Omental fat pad (tissue), 4 donors: ENCODE results near the gene KRTAP10-6. TPM values are rescaled to one million over a fixed set of nuclear protein-coding genes. Genes with fewer than 3 reads are reported as not detected.
"Not testable (repeated sequence)": the region's sequence is repeated elsewhere in the genome, so short reads cannot be mapped to it uniquely, and the experiment has no call there.

Source experiments
- ATAC-seq: fragments of 150-250 bp; one replicate; pipeline ENCODE4 v1.9.1; 2016; ENCODE audit warnings: mild to moderate bottlenecking, moderate library complexity; ENCODE audit not compliant: low FRiP score
- DNase-seq: peaks from one replicate; pipeline ENCODE4 v3.0.0-alpha.2; 2019; ENCODE audit warnings: low spot score
- total RNA-seq, 4 donors: library from RNA; depleted of rRNA; stranded (reverse); fragments of >200 nt; gene quantifications; one replicate each; pipeline ENCODE4 v1.1.0, GENCODE V29; 2016
- TF ChIP-seq, protein P1 (sequence below), 3 donors: fragments of 450-650 bp; IDR thresholded peaks; one replicate each; pipeline ENCODE4 v1.5.1; 2016 to 2017; ENCODE audit warnings: antibody characterized with exemption in 3 of 3, mild to moderate bottlenecking in 3 of 3, moderate library complexity in 2 of 3

The KRTAP10-6 gene
- total RNA-seq, 4 donors from 2014 or later: not detected

DNA sequence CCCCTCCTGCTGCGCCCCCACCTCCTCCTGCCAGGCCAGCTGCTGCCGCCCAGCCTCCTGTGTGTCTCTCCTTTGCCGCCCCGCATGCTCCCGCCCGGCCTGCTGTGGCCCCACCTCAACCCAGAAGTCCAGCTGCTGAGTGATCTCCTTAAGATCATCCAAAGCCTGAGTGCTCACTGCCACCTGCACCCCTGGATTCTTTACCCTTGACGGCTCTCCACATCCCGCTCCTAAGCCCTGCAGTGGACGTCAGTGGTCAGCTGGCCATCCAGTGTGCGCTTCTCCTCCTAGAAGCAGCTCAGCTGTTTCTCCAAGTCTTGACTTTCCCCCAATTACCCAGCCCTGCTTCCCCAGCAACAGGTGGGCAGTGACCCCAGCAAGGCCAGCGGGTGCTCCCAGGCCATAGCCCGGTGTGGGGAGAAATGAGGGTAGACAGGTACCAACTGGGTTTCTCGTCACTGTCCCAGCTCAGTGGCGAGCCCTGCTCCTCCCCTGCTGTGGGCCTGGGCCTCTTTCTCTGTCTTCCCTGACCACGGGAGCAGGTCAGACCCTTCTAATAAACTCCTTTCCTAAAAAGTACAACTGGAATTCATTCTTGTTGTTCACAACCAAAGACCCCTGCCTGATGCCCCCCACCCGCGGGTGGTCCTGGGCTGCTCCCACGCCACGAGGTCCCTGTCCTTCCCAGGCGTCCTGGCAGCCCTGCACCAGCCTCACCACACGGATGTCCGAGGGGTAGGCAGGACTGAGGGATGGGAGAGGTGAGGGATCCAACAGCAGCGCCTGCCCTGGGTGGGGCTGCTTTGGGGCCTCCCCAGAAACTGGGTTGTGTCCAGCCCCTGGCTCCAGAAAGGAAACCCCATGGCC is 9.5 kb upstream of the KRTAP10-6 start:
- DNase-seq: no peak
- ATAC-seq: no peak
- TF ChIP-seq, protein P1, sequence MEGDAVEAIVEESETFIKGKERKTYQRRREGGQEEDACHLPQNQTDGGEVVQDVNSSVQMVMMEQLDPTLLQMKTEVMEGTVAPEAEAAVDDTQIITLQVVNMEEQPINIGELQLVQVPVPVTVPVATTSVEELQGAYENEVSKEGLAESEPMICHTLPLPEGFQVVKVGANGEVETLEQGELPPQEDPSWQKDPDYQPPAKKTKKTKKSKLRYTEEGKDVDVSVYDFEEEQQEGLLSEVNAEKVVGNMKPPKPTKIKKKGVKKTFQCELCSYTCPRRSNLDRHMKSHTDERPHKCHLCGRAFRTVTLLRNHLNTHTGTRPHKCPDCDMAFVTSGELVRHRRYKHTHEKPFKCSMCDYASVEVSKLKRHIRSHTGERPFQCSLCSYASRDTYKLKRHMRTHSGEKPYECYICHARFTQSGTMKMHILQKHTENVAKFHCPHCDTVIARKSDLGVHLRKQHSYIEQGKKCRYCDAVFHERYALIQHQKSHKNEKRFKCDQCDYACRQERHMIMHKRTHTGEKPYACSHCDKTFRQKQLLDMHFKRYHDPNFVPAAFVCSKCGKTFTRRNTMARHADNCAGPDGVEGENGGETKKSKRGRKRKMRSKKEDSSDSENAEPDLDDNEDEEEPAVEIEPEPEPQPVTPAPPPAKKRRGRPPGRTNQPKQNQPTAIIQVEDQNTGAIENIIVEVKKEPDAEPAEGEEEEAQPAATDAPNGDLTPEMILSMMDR (IDR thresholded peaks at IDR 0.05): no peak

DNA sequence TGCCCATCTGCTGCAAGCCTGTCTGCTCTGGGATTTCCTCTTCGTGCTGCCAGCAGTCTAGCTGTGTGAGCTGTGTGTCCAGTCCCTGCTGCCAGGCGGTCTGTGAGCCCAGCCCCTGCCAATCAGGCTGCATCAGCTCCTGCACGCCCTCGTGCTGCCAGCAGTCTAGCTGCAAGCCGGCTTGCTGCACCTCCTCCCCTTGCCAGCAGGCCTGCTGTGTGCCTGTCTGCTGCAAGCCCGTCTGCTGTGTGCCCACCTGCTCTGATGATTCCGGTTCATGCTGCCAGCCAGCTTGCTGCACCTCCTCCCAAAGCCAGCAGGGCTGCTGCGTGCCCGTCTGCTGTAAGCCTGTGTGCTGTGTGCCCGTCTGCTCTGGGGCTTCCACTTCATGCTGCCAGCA is 8.8 kb upstream of the KRTAP10-6 start:
- not testable (repeated sequence) for ATAC-seq, DNase-seq

DNA sequence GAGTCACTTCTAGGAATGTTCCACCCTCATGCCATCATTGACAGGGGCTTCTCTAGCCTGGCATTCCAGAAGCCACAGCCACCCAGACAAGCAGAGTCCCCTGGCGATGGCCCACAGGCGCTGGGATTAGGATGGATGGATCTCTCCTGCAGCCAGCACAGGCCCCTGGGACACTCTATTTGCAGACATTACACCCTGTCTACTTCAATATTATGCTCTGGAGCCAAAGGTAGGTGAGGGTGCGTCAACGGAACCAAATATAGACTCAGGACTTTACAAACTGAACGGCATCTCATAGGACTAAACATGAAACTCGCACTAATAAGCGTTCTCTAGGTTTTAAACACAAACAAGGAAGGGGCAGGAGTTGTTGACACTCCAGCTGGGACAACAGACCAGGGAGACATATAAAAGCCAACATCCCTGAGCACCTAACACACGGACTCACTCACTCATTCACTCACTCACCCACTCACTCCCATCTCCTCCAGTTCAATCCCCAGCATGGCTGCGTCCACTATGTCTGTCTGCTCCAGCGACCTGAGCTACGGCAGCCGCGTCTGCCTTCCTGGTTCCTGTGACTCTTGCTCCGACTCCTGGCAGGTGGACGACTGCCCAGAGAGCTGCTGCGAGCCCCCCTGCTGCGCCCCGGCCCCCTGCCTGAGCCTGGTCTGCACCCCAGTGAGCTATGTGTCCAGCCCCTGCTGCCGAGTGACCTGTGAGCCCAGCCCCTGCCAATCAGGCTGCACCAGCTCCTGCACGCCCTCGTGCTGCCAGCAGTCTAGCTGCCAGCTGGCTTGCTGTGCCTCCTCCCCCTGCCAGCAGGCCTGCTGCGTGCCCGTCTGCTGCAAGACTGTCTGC is 8.0 kb upstream of the KRTAP10-6 start, which contains the start of gene KRTAP10-7:
KRTAP10-7 (plus strand) TSS at position 480 of the 861 bp plus-strand sequence; CDS start at position 505, 25 bp downstream.
- DNase-seq, ATAC-seq: not testable (repeated sequence)

DNA sequence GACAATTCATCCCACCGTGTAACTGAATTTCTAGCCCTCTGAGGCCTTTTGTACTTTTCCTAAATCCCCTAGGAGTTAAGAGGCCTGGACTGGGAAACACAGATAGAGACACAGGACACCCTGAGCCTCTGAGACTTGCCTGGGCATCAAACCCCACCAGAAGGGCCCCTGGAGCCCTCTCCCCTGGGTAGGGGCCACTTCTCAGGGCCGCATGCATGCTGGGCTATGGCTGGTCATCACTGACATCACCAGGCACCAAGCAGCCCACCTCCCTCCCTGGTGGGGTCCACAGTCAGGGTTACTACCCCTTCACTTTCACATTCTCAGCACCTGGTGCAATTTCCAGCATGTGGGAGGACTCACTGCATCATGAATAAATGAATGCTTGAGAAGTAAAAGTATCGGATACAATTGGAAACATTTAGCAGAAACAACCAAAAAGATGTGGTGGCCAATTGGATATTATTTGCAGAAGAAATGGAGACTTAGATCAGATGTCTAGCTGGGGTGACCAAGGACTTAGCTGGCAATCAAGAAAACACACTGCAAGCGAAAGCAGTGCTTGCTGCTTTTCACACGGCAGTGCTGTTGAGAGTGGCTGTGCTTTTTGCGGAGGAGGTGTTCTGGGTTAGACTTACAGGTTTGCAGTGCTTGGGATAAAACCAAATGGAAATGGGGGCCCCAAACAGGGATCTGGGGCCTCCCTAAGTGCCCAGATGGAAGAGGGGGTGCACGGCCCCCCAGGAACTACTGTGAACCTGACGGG is 7.1 kb upstream of the KRTAP10-6 start:
- TF ChIP-seq, protein P1 (IDR thresholded peaks at IDR 0.05): no peak
- ATAC-seq (no peak), DNase-seq (no peak)

DNA sequence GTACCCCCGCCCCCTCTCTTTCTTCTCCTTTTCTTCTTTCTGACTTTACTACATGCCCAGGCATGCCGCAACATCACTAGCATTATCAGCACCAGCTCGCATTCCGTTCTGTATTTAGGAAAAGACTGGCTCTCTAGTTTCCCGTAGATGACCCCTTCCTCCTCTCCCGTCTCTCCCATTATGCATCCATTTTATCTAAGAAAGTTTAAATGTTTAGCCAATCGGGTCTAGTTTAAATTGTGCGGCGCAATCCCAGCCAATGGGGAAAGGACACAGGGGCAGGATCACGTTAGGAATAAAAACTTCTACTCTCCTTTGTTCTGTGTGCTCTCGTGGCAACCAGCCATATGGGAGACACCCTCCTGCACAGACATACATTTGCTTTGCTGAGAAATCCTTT is 5.8 kb upstream of the KRTAP10-6 start:
- no peak for ATAC-seq
- TF ChIP-seq, protein P1 (IDR thresholded peaks at IDR 0.05): no peak

DNA sequence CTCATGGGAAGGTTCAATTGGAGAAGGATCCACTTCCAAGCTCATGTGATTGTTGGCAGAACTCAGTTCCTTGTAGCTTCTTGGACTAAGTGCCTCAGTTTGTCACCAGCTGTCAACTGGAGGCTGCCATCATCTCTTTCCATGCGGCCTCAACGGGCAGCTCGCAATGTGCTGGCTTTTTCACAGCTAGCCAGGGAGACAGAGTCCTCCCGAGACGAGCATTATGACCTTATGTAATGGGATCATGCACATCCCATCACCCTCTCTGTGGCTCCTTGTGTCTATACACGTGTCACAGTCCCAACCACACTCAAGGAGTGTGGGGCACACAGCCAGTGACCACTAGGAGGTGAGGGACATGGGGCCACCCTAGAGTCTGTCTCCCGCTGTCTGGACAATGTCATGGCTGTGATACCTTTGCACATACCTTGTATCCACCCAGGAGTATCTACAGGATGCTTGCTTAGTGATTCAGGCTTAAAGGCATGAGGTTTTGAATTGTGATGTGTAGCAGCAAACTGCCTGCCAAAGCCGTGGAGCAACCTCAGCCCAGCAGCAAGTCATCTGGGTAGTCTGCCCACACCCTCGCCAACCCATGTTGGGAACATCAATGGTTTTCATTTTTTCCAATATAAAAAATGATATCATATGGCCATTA is 3.9 kb upstream of the KRTAP10-6 start:
- DNase-seq: no peak
- TF ChIP-seq, protein P1 (IDR thresholded peaks at IDR 0.05): no peak
- no peak for ATAC-seq

More for the DNA sequence above, 5.8 kb upstream of the KRTAP10-6 start:
- no peak for DNase-seq

DNA sequence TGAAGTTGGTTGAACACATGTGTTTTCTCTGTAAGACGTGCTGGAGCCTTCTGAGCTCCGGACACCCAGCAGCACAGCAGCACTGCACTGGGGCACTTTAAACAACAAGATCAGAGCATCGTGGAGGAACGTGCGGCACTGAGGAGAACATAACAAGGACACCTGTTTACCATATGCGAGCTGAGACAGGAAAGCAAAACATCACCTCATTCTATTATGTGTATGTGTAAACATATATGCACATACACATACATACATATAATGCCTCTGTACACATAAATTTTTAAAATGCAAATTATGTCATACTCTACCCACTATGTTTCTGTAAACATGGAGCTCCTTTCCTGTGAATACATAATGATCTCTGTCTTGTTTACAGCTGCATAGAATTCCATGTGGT is 3.2 kb upstream of the KRTAP10-6 start:
- TF ChIP-seq, protein P1 (IDR thresholded peaks at IDR 0.05): no peak

More for the DNA sequence above, 3.2 kb upstream of the KRTAP10-6 start:
- DNase-seq: no peak
- ATAC-seq: no peak
